Tibial nerve (tissue), 4 donors: Measurements from ENCODE around the gene SYCP1. TPM values are rescaled to one million over a fixed set of nuclear protein-coding genes. Genes with fewer than 3 reads are reported as not detected.

Experiments
- DNase-seq, 2 donors: peaks; one replicate each; pipeline ENCODE4 v3.0.0-alpha.2; 2019; ENCODE audit warnings: low spot score in 2 of 2
- H3K27ac ChIP-seq, 4 donors: fragments of 200-600 bp; sonication (generic) in 3 of 4; one replicate each; pipeline ENCODE4 v1.5.1; 2017 to 2019; ENCODE audit warnings: mild to moderate bottlenecking in 1 of 4
- H3K27me3 ChIP-seq, 2 donors: fragments of 200-600 bp; sonication (generic) in 1 of 2; one replicate each; pipeline versions ENCODE4 v1.5.1 to v1.6.0; 2017 to 2019
- H3K36me3 ChIP-seq, 3 donors: fragments of 200-600 bp; sonication (generic); one replicate each; pipeline ENCODE4 v1.5.1; 2018 to 2019
- H3K4me1 ChIP-seq, 4 donors: fragments of 200-600 bp; sonication (generic) in 3 of 4; one replicate each; pipeline ENCODE4 v1.5.1; 2017 to 2019
- H3K4me3 ChIP-seq, 4 donors: fragments of 200-600 bp; sonication (generic) in 3 of 4; one replicate each; pipeline ENCODE4 v1.5.1; 2017 to 2019; ENCODE audit warnings: mild to moderate bottlenecking in 1 of 4, moderate library complexity in 1 of 4
- H3K9me3 ChIP-seq, 4 donors: fragments of 200-600 bp; sonication (generic) in 3 of 4; one replicate each; pipeline ENCODE4 v1.5.1; 2017 to 2019
- CTCF ChIP-seq, 5 experiments: fragments of 200-600 bp in 3 of 5; fragments of 450-650 bp in 2 of 5; sonication (generic) in 3 of 5; IDR thresholded peaks; one replicate each; pipeline ENCODE4 v1.5.1; 2016 to 2019; ENCODE audit warnings: antibody characterized with exemption in 5 of 5, mild to moderate bottlenecking in 3 of 5, moderate library complexity in 2 of 5
- EP300 ChIP-seq, 2 donors: sonication (generic); formaldehyde crosslinking; IDR thresholded peaks; one replicate each; pipeline ENCODE4 v1.6.1; 2017; ENCODE audit warnings: antibody characterized with exemption in 2 of 2, mild to moderate bottlenecking in 1 of 2
- POLR2A ChIP-seq, 2 donors: fragments of 450-650 bp; IDR thresholded peaks; one replicate each; pipeline ENCODE4 v1.6.1; 2017; ENCODE audit warnings: antibody characterized with exemption in 2 of 2, mild to moderate bottlenecking in 2 of 2, moderate library complexity in 2 of 2
- WGBS, 2 donors: methylation state at CpG; one replicate each; pipeline ENCODE4 v1.1.5; 2018; 5-methylcytosine and 5-hydroxymethylcytosine counted together
- total RNA-seq, 4 donors: library from RNA; depleted of rRNA; stranded (reverse); fragments of >200 nt; gene quantifications; one replicate each; pipeline ENCODE4 v1.1.0, GENCODE V29; 2016

SYCP1 gene
- total RNA-seq, 4 donors from 2014 or later = not detected

GRCh38 chr1:114861384-114861783 lies 6.7 kb downstream of the SYCP1 start:
- TF ChIP-seq CTCF (IDR thresholded peaks at IDR 0.05) = no peak
- TF ChIP-seq POLR2A (IDR thresholded peaks at IDR 0.05) = no peak
- TF ChIP-seq EP300 (IDR thresholded peaks at IDR 0.05) = no peak
- H3K27ac ChIP-seq = no peak overlapping the region
- no peaks in the 10 kb centered on the region for H3K4me1 ChIP-seq
- no peak for DNase-seq
- H3K4me3 ChIP-seq = no peak overlapping the region
- no peaks in the 10 kb centered on the region for H3K36me3 ChIP-seq
- no peaks in the 10 kb centered on the region for H3K9me3 ChIP-seq
- peaks cover 0 to 7% of the 10 kb centered on the region in 2 donors for H3K27me3 ChIP-seq
- 81 to 94% methylated on average over 3 of the region's 3 CpGs for WGBS, 2 donors

GRCh38 chr1:114892194-114892918 lies 37.7 kb downstream of the SYCP1 start:
- no peaks in the 10 kb centered on the region for H3K36me3 ChIP-seq
- 72 to 74% methylated on average over 9 to 11 of the region's 11 CpGs for WGBS, 2 donors
- no peak for DNase-seq
- TF ChIP-seq CTCF (IDR thresholded peaks at IDR 0.05) (no peak), EP300 (IDR thresholded peaks at IDR 0.05) (no peak), POLR2A (IDR thresholded peaks at IDR 0.05) (no peak)
- no peaks in the 10 kb centered on the region for H3K9me3 ChIP-seq
- H3K27ac ChIP-seq = no peak overlapping the region
- H3K4me3 ChIP-seq = no peak overlapping the region
- H3K27me3 ChIP-seq = no peaks in the 10 kb centered on the region
- H3K4me1 ChIP-seq = no peaks in the 10 kb centered on the region

- no peaks in the 10 kb centered on the region for H3K9me3 ChIP-seq
- TF ChIP-seq CTCF (IDR thresholded peaks at IDR 0.05) (no peak), POLR2A (IDR thresholded peaks at IDR 0.05) (no peak), EP300 (IDR thresholded peaks at IDR 0.05) (no peak)
- 51 to 59% methylated on average over 3 of the region's 3 CpGs for WGBS, 2 donors
- no peak for DNase-seq
- H3K27ac ChIP-seq = no peak overlapping the region
- H3K4me1 ChIP-seq = peaks cover 0 to 6% (median 0%) of the 10 kb centered on the region in 4 donors
- H3K27me3 ChIP-seq = no peaks in the 10 kb centered on the region
- H3K4me3 ChIP-seq = no peak overlapping the region
- no peaks in the 10 kb centered on the region for H3K36me3 ChIP-seq
Measured at GRCh38 chr1:114896795-114897194, 42.1 kb downstream of the SYCP1 start.

GRCh38 chr1:114901814-114902213 lies 47.2 kb downstream of the SYCP1 start:
- Histone ChIP-seq H3K36me3 (no peaks in the 10 kb centered on the region), H3K9me3 (no peaks in the 10 kb centered on the region), H3K4me1 (peaks cover 0 to 12% (median 0%) of the 10 kb centered on the region in 4 donors), H3K27me3 (no peaks in the 10 kb centered on the region), H3K4me3 (peak overlapping the region in 2 of 4 donors; percentile 8 to 34), H3K27ac (peak overlapping the region in 1 of 4 donors; percentile 50)
- 14 to 26% methylated on average over 9 of the region's 9 CpGs for WGBS, 2 donors
- DNase-seq = no peak
- TF ChIP-seq EP300 (IDR thresholded peaks at IDR 0.05) (no peak), POLR2A (IDR thresholded peaks at IDR 0.05) (no peak), CTCF (IDR thresholded peaks at IDR 0.05) (no peak)

GRCh38 chr1:114902343-114902742 lies 47.7 kb downstream of the SYCP1 start:
- WGBS, 2 donors = 21 to 24% methylated on average over 7 of the region's 7 CpGs
- H3K4me3 ChIP-seq = peak overlapping the region in 2 of 4 donors; percentile 8 to 34

More at GRCh38 chr1:114902343-114902742, 47.7 kb downstream of the SYCP1 start:
- DNase-seq = no peak
- no peak for TF ChIP-seq POLR2A (IDR thresholded peaks at IDR 0.05)
- no peak for TF ChIP-seq EP300 (IDR thresholded peaks at IDR 0.05)
- TF ChIP-seq CTCF (IDR thresholded peaks at IDR 0.05) = no peak
- H3K27me3 ChIP-seq = no peaks in the 10 kb centered on the region
- H3K4me1 ChIP-seq = peaks cover 0 to 12% (median 0%) of the 10 kb centered on the region in 4 donors
- H3K27ac ChIP-seq = peak overlapping the region in 1 of 4 donors; percentile 50
- no peaks in the 10 kb centered on the region for H3K9me3 ChIP-seq
- no peaks in the 10 kb centered on the region for H3K36me3 ChIP-seq
